Adrenal gland (tissue), 12 donors: ENCODE data around the gene SARS1. TPM values are rescaled to one million over a fixed set of nuclear protein-coding genes. Genes with fewer than 3 reads are reported as not detected.

Experiments
- DNase-seq, 7 donors: peaks; one replicate each; pipeline ENCODE4 v3.0.0-alpha.2; 2019 to 2020
- H3K27ac ChIP-seq, 5 donors: fragments of 200-600 bp; sonication (generic) in 4 of 5; 1 replicate in 3 of 5; 2 replicates in 2 of 5; pipeline versions ENCODE4 v1.5.1 to v1.8.0; 2016 to 2020; ENCODE audit warnings: mild to moderate bottlenecking in 1 of 5
- H3K27me3 ChIP-seq: fragments of 200-600 bp; 2 replicates; pipeline ENCODE4 v1.8.0; 2021
- H3K36me3 ChIP-seq, 2 donors: fragments of 200-600 bp; replicated peaks in 1 of 2; 1 replicate in 1 of 2; 2 replicates in 1 of 2; pipeline versions ENCODE4 v1.5.1 to v1.8.0; 2018 to 2022
- H3K4me1 ChIP-seq, 2 donors: fragments of 200-600 bp; replicated peaks in 1 of 2; 1 replicate in 1 of 2; 2 replicates in 1 of 2; pipeline versions ENCODE4 v1.5.1 to v1.8.0; 2018 to 2021
- H3K4me3 ChIP-seq, 4 donors: fragments of 200-600 bp; sonication (generic) in 3 of 4; one replicate each; pipeline ENCODE4 v1.5.1; 2016 to 2018
- H3K9me3 ChIP-seq, 3 donors: fragments of 200-600 bp; sonication (generic) in 1 of 3; replicated peaks in 1 of 3; 1 replicate in 2 of 3; 2 replicates in 1 of 3; pipeline versions ENCODE4 v1.5.1 to v1.8.0; 2016 to 2021
- POLR2A ChIP-seq, 2 donors: fragments of 450-650 bp; IDR thresholded peaks; one replicate each; pipeline ENCODE4 v1.6.1; 2017; ENCODE audit warnings: antibody characterized with exemption in 2 of 2, mild to moderate bottlenecking in 2 of 2, moderate library complexity in 1 of 2
- WGBS, 4 donors: extraction: QIAGEN DNeasy Blood & Tissue Kit in 2 of 4; methylation state at CpG; one replicate each; pipeline versions ENCODE4 v1.1.5 to v1.1.7; 2013 to 2017; 5-methylcytosine and 5-hydroxymethylcytosine counted together
- intact Hi-C, 2 donors: fragments of 100-400 bp; cut with DNase I; formaldehyde crosslinking; loops; one replicate each; pipeline versions ENCODE4 v1.14.1 to v1.15.0; 2022 to 2023
- polyA plus RNA-seq, 3 donors: library from polyadenylated mRNA; stranded (reverse); fragments of 200-250 nt in 2 of 3; fragments of 350-450 nt in 1 of 3; fragmentation: Illumina TruSeq in 1 of 3; extraction: RNeasy Lipid Tissue Mini Kit (QIAGEN cat#74804) in 1 of 3; gene quantifications; one replicate each; pipeline ENCODE4 v1.2.3, GENCODE V29; 2013 to 2014
- total RNA-seq, 9 donors: library from RNA; depleted of rRNA in 4 of 9; stranded (reverse); fragments of >200 nt in 4 of 9; fragments of 120-200 nt in 1 of 9; fragmentation: NEBNext Ultra II Directional in 1 of 9; extraction: Animal tissue kit (Norgen Biotek cat#: 25700) in 1 of 9; gene quantifications; one replicate each; pipeline versions ENCODE4 v1.1.0 to v1.2.4, GENCODE V29; 2013 to 2023
- TF ChIP-seq, protein P1 (sequence below), 6 experiments: fragments of 450-650 bp in 4 of 6; fragments of 200-600 bp in 2 of 6; sonication (generic) in 1 of 6; IDR thresholded peaks; 1 replicate in 5 of 6; 2 replicates in 1 of 6; pipeline versions ENCODE4 v1.5.1 to v1.8.0; 2016 to 2021; ENCODE audit warnings: antibody characterized with exemption in 6 of 6, mild to moderate bottlenecking in 2 of 6, moderate library complexity in 1 of 6
- donor health status: healthy with polysubstance abuse.
- donor health status: Bipolar disorder and iron deficiency.
- donor health status: DM: yes; HTN: yes; CAD: no.
- donor health status: DM: no; HTN: no; CAD: no.
- donor health status: DM: no; HTN: no; CAD: no.
- donor health status: DM: yes; HTN: yes; CAD: no.

Gene SARS1
- total and polyA plus RNA-seq, 12 donors: 64.3 to 216 (median 152) TPM

DNA sequence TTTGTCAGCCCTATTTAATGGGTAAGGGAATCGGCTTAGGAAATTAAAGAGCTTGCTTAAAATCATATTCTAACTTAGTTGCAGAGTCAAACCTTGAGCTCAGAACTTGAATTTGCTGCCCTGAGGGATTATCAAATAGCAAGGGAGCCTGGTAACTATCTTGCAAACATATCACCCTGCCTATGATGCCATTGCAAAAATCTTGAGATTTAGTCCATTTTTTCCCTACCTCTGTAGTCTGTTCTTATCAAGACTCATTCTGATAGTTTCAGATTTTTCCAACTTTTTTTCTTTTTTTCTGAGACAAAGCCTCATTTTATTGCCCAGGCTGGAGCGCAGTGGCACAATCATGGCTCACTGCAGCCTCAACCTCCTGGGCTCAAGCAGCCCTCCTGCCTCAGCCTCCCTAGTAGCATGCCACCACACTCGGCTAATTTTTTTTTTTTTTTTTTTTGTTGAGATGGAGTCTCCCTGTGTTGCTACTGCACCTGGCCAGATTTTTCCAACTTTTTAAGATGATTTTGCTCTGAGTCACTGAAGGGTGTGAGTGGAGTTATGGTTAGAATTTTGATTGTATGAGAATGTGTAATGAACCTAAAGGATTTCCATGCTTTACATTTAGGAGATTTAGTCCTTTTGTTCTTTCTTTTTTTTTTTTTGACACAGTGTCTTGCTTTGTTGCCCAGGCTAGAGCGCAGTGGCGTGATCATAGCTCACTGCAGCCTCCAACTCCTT, 12.2 kb downstream of the SARS1 start:
- 91 to 99% (median 96%) methylated on average over 5 of the region's 5 CpGs for WGBS, 4 donors
- TF ChIP-seq POLR2A (IDR thresholded peaks at IDR 0.05): no peak
- TF ChIP-seq, protein P1, sequence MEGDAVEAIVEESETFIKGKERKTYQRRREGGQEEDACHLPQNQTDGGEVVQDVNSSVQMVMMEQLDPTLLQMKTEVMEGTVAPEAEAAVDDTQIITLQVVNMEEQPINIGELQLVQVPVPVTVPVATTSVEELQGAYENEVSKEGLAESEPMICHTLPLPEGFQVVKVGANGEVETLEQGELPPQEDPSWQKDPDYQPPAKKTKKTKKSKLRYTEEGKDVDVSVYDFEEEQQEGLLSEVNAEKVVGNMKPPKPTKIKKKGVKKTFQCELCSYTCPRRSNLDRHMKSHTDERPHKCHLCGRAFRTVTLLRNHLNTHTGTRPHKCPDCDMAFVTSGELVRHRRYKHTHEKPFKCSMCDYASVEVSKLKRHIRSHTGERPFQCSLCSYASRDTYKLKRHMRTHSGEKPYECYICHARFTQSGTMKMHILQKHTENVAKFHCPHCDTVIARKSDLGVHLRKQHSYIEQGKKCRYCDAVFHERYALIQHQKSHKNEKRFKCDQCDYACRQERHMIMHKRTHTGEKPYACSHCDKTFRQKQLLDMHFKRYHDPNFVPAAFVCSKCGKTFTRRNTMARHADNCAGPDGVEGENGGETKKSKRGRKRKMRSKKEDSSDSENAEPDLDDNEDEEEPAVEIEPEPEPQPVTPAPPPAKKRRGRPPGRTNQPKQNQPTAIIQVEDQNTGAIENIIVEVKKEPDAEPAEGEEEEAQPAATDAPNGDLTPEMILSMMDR (IDR thresholded peaks at IDR 0.05): no peak

DNA sequence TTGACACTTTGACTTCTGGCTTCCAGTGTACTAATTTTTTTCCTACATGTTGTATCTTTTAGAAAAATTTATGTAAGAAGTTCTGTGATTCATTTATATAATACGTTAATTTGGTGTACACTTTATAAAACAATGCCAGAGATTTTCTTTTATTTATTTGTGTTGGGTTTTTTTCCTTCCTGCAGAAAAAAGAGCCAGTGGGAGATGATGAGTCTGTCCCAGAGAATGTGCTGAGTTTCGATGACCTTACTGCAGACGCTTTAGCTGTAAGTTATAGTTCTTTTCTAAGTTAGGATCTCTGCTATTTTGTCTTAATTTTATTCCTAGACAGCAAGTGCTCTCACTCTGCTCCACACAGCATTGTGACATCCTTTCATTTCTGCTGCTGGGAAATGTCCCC, 14.4 kb downstream of the SARS1 start:
- Histone ChIP-seq H3K27me3 (no peaks in the 10 kb centered on the region), H3K36me3 (peaks cover 0 to 59% of the 10 kb centered on the region in 2 donors), H3K9me3 (no peaks in the 10 kb centered on the region), H3K4me3 (no peak overlapping the region), H3K27ac (no peak overlapping the region), H3K4me1 (no peaks in the 10 kb centered on the region)
- DNase-seq: no peak
- TF ChIP-seq, protein P1 (IDR thresholded peaks at IDR 0.05): no peak
- TF ChIP-seq POLR2A (IDR thresholded peaks at IDR 0.05): no peak
- intact Hi-C loops: no loop called here
- 66 to 80% (median 76%) methylated on average over 3 of the region's 3 CpGs for WGBS, 4 donors

More for the DNA sequence above, 12.2 kb downstream of the SARS1 start:
- no peak overlapping the region for H3K27ac ChIP-seq
- H3K4me1 ChIP-seq: no peaks in the 10 kb centered on the region
- no peak overlapping the region for H3K4me3 ChIP-seq
- intact Hi-C loops: no loop called here
- H3K9me3 ChIP-seq: no peaks in the 10 kb centered on the region
- H3K27me3 ChIP-seq: no peaks in the 10 kb centered on the region
- peak in 1 of 7 donors; percentile 3 for DNase-seq
- peaks cover 0 to 39% of the 10 kb centered on the region in 2 donors for H3K36me3 ChIP-seq

DNA sequence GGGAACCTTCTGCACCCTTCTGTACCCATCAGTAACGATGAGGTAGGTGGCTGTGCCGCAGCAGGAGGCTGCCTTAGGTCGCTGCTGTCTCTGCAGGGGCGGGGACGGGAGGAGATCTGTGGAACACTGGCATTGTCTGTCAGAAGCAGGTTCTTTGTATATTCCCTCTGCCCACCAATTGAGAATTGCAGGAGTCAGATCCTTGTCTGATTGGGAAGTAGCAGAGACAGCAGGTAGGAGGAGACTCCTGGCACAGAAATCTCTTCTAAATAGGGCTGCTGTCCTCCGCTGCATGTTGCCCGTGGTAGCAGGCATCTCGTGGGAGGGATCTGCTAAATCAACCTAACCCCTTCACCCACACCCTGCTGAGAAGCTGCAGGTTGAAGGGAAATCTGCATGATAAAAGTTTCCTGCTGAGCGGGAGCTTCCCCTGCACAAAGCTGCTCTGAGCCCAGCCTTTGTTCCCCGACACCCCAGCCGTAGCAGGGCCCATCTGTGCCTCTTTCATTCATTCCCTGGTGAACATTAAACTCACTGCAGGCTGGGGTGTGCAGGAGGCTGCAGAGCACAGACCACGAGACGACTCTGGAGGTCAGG, 15.9 kb downstream of the SARS1 start:
- no peak overlapping the region for H3K4me3 ChIP-seq
- no peaks in the 10 kb centered on the region for H3K9me3 ChIP-seq
- DNase-seq: peak in 1 of 7 donors; percentile 56
- TF ChIP-seq, protein P1 (IDR thresholded peaks at IDR 0.05): no peak
- no peak for TF ChIP-seq POLR2A (IDR thresholded peaks at IDR 0.05)
- H3K27me3 ChIP-seq: no peaks in the 10 kb centered on the region
- H3K36me3 ChIP-seq: peaks cover 0 to 70% of the 10 kb centered on the region in 2 donors
- H3K4me1 ChIP-seq: no peaks in the 10 kb centered on the region
- intact Hi-C loops: no loop called here
- no peak overlapping the region for H3K27ac ChIP-seq
- 62 to 76% (median 75%) methylated on average over 10 to 13 of the region's 13 CpGs for WGBS, 4 donors

DNA sequence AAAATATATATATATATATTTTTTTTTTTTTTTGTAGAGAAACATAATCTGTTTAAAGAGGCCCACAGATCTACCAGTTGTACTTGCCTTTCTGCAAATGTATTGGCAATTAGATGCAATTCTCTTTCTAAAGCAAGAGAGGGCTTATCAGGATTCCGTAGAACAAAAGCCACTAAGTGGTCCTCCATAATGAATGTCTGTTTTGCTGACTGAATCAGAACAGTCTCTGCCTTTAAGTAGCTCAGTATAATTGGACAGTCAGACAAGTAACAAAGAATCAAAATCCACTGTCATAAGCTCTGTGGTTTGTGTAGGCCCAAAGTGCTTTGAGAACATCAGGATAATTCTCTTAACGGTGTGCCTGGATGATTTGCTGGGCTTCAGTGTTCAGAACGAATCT, 17.3 kb downstream of the SARS1 start:
- TF ChIP-seq POLR2A (IDR thresholded peaks at IDR 0.05): no peak
- TF ChIP-seq, protein P1 (IDR thresholded peaks at IDR 0.05): no peak
- H3K4me3 ChIP-seq: no peak overlapping the region
- no peaks in the 10 kb centered on the region for H3K27me3 ChIP-seq
- no peaks in the 10 kb centered on the region for H3K9me3 ChIP-seq
- H3K27ac ChIP-seq: no peak overlapping the region
- WGBS, 4 donors: 74 to 85% (median 79%) methylated on average over 3 of the region's 3 CpGs
- intact Hi-C loops: no loop called here
- DNase-seq: no peak
- H3K4me1 ChIP-seq: no peaks in the 10 kb centered on the region
- H3K36me3 ChIP-seq: peaks cover 0 to 85% of the 10 kb centered on the region in 2 donors
